HEK293T (cell line): ENCODE data around the gene GPR65.

ENCODE experiments used
- CTCF ChIA-PET: fragments of 350-600 bp; formaldehyde crosslinking; extraction: SDS; loops from one replicate; lab custom pipeline; 2021; ENCODE audit warnings: antibody characterized with exemption, inconsistent platforms; lab: Yijun Ruan, JAX
- POLR2A ChIA-PET: fragments of 350-600 bp; formaldehyde crosslinking; extraction: SDS; loops from one replicate; lab custom pipeline; 2020; ENCODE audit warnings: antibody characterized with exemption, inconsistent platforms; lab: Yijun Ruan, JAX
- DNase-seq: peaks from one replicate; pipeline ENCODE4 v3.0.0; 2012; ENCODE audit warnings: mixed read lengths; ENCODE audit errors: extremely low spot score
- ARNT ChIP-seq: fragments of 450-650 bp; IDR thresholded peaks from 2 replicates; pipeline ENCODE4 v1.6.1; 2017; ENCODE audit warnings: mild to moderate bottlenecking
- BHLHE40 ChIP-seq: fragments of 450-650 bp; IDR thresholded peaks from 2 replicates; pipeline ENCODE4 v1.6.1; 2016; ENCODE audit warnings: mild to moderate bottlenecking, moderate library complexity, borderline replicate concordance
- CTBP1 ChIP-seq: fragments of 450-650 bp; IDR thresholded peaks from 2 replicates; pipeline ENCODE4 v1.6.1; 2016; ENCODE audit warnings: borderline replicate concordance
- ELF4 ChIP-seq: fragments of 450-650 bp; IDR thresholded peaks from 2 replicates; pipeline ENCODE4 v1.6.1; 2017; ENCODE audit warnings: antibody characterized with exemption
- FOXA1 ChIP-seq: fragments of 450-650 bp; IDR thresholded peaks from 2 replicates; pipeline ENCODE4 v1.6.1; 2016; ENCODE audit warnings: mild to moderate bottlenecking
- FOXK2 ChIP-seq: fragments of 450-650 bp; IDR thresholded peaks from 2 replicates; pipeline ENCODE4 v1.6.1; 2016; ENCODE audit warnings: mild to moderate bottlenecking
- FOXM1 ChIP-seq: fragments of 450-650 bp; IDR thresholded peaks from 2 replicates; pipeline ENCODE4 v1.6.1; 2017; ENCODE audit warnings: mild to moderate bottlenecking, borderline replicate concordance
- HDGF ChIP-seq: fragments of 450-650 bp; IDR thresholded peaks from 2 replicates; pipeline ENCODE4 v1.6.1; 2017; ENCODE audit warnings: antibody characterized with exemption, borderline replicate concordance
- L3MBTL2 ChIP-seq: fragments of 450-650 bp; conservative IDR thresholded peaks from 2 replicates; pipeline ENCODE4 v1.6.1; 2016; ENCODE audit warnings: mild to moderate bottlenecking
- LEF1 ChIP-seq: fragments of 450-650 bp; IDR thresholded peaks from 2 replicates; pipeline ENCODE4 v1.6.1; 2017; ENCODE audit warnings: mild to moderate bottlenecking, borderline replicate concordance
- NFRKB ChIP-seq: fragments of 450-650 bp; IDR thresholded peaks from 2 replicates; pipeline ENCODE4 v1.6.1; 2016; ENCODE audit warnings: mild to moderate bottlenecking, moderate library complexity
- SP1 ChIP-seq: fragments of 450-650 bp; IDR thresholded peaks from 2 replicates; pipeline ENCODE4 v1.6.1; 2017
- SUZ12 ChIP-seq: fragments of 450-650 bp; IDR thresholded peaks from 2 replicates; pipeline ENCODE4 v1.6.1; 2016; ENCODE audit warnings: mild to moderate bottlenecking
- TARDBP ChIP-seq: fragments of 450-650 bp; IDR thresholded peaks from 2 replicates; pipeline ENCODE4 v1.6.1; 2016
- ZNF384 ChIP-seq: fragments of 450-650 bp; IDR thresholded peaks from 2 replicates; pipeline ENCODE4 v1.6.1; 2016
- TF ChIP-seq, protein P1 (sequence below): fragments of 450-650 bp; IDR thresholded peaks from 2 replicates; pipeline ENCODE4 v1.6.1; 2016

The GPR65 gene

DNA sequence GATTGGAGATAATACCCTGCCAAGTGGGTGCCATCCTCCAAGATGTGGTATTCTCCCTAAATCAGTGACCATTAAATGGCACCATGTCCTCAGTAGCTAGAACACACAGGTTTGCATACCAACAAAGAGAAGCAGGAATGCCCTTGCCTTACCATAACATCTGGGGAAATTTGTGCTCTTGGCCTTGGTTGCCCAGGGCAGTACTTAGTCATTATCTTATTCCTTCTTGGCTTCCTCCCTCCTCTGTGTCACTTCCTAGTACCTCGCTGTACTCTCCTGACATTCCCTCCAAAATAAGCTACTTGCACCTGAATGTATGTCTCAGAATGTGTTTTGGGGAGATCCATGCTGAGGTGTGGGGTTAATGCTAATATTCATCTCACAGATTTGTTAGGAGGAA, 43.4 kb downstream of the GPR65 start:
- TF ChIP-seq CTBP1 (no peak), L3MBTL2 (no peak), ZNF384 (no peak), SP1 (no peak), FOXK2 (no peak), LEF1 (no peak), FOXM1 (no peak)
- TF ChIP-seq, protein P1, sequence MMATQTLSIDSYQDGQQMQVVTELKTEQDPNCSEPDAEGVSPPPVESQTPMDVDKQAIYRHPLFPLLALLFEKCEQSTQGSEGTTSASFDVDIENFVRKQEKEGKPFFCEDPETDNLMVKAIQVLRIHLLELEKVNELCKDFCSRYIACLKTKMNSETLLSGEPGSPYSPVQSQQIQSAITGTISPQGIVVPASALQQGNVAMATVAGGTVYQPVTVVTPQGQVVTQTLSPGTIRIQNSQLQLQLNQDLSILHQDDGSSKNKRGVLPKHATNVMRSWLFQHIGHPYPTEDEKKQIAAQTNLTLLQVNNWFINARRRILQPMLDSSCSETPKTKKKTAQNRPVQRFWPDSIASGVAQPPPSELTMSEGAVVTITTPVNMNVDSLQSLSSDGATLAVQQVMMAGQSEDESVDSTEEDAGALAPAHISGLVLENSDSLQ: no peak
- ChIA-PET POLR2A (no interaction called here), CTCF (no interaction called here)
- DNase-seq: no peak

- POLR2A ChIA-PET: no interaction called here
- no peak for DNase-seq
- CTCF ChIA-PET: no interaction called here
- TF ChIP-seq CTBP1: no peak
- TF ChIP-seq TARDBP: no peak
- TF ChIP-seq FOXM1: no peak
- no peak for TF ChIP-seq ZNF384
- TF ChIP-seq, protein P1: no peak
- no peak for TF ChIP-seq SP1
- TF ChIP-seq SUZ12: no peak
- no peak for TF ChIP-seq FOXK2
- no peak for TF ChIP-seq HDGF
- no peak for TF ChIP-seq NFRKB
- TF ChIP-seq BHLHE40: no peak
- no peak for TF ChIP-seq LEF1
- no peak for TF ChIP-seq ELF4
- TF ChIP-seq FOXA1: no peak
These were observed 44.3 kb downstream of the GPR65 start for GRCh38 chr14:88049266-88049665.

- no peak for DNase-seq
- CTCF ChIA-PET: no interaction called here
- POLR2A ChIA-PET: no interaction called here
- TF ChIP-seq NFRKB (no peak), BHLHE40 (no peak), FOXK2 (no peak), FOXM1 (no peak), TARDBP (no peak), ELF4 (no peak), FOXA1 (no peak), LEF1 (no peak), CTBP1 (no peak), HDGF (no peak), L3MBTL2 (no peak), SP1 (no peak), ZNF384 (no peak), ARNT (no peak), SUZ12 (no peak)
- TF ChIP-seq, protein P1: no peak
These were observed 45.0 kb downstream of the GPR65 start for GRCh38 chr14:88049936-88050335.

DNA sequence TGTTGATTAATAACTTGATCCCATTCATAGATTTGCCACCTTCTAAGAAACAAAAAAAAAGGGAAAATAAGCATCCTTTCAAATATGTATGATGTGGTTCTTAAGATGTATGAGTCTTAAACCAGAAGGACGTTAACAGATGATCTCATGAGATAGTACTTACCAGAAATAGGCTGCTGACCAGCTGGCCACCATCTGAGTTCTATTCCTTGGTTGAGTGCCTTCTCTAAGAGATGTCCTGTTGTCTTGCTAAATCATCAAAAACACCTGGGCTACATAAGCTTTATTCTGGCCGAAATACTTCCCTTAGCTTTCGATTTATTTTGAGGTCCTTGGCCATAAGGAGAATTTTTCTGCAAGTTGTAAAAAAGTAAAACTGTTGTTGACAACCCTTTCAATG, 55.6 kb downstream of the GPR65 start:
- CTCF ChIA-PET: interaction anchor here (0.6 kb wide), 1 partner anchor 17 kb away, joined by 6 read pairs; no protein-coding TSS in a partner anchor
- DNase-seq: no peak
- no peak for TF ChIP-seq HDGF
- no peak for TF ChIP-seq FOXM1
- no peak for TF ChIP-seq FOXA1
- TF ChIP-seq ELF4: no peak
- TF ChIP-seq NFRKB: no peak
- no peak for TF ChIP-seq SUZ12
- TF ChIP-seq TARDBP: no peak
- TF ChIP-seq ZNF384: no peak
- no peak for TF ChIP-seq CTBP1
- TF ChIP-seq BHLHE40: no peak
- no peak for TF ChIP-seq ARNT
- TF ChIP-seq LEF1: no peak
- TF ChIP-seq, protein P1: no peak
- TF ChIP-seq FOXK2: no peak
- no peak for TF ChIP-seq SP1
- no peak for TF ChIP-seq L3MBTL2
- POLR2A ChIA-PET: no interaction called here

DNA sequence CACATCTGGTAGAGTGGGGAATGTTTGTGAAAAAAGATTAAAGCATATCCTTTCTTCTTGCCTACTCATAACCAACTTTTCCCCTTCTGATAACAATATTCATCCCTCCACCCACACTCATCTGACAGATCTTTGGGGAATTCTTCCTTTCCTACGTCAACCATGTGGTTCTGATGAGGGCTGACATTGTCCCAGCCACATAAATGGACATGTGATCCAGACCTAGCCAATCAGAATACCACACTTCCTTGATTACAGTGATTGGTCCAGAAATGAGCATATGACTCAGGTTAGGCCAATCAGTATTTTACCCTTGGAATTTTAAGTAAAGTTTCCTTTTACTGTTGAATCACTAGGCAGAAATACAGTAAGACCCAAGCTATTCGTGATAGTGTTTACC, 58.9 kb downstream of the GPR65 start:
- ChIA-PET POLR2A (no interaction called here), CTCF (no interaction called here)
- no peak for DNase-seq
- TF ChIP-seq ZNF384 (no peak), CTBP1 (no peak), LEF1 (no peak), NFRKB (no peak), FOXA1 (no peak), FOXM1 (no peak), SUZ12 (no peak), ARNT (no peak), L3MBTL2 (no peak)
- TF ChIP-seq, protein P1: no peak
